Subcutaneous abdominal adipose tissue (tissue), 5 donors: ENCODE results near the gene EPN3.

Source experiments
- H3K27ac ChIP-seq: one replicate; pipeline ENCODE4 v1.7.0; 2013; ENCODE audit warnings: low read depth, mild to moderate bottlenecking, inconsistent platforms, low read length, moderate library complexity
- H3K27me3 ChIP-seq, 5 donors: one replicate each; pipeline ENCODE4 v1.7.0; 2013; ENCODE audit warnings: low read length in 5 of 5, inconsistent platforms in 1 of 5; ENCODE audit not compliant: control insufficient read depth in 5 of 5, insufficient read depth in 4 of 5
- H3K36me3 ChIP-seq, 5 donors: one replicate each; pipeline ENCODE4 v1.7.0; 2013; ENCODE audit warnings: low read length in 5 of 5; ENCODE audit not compliant: control insufficient read depth in 5 of 5, insufficient read depth in 5 of 5
- H3K4me1 ChIP-seq, 5 donors: one replicate each; pipeline ENCODE4 v1.7.0; 2013; ENCODE audit warnings: low read length in 5 of 5, mild to moderate bottlenecking in 3 of 5, moderate library complexity in 1 of 5; ENCODE audit not compliant: control insufficient read depth in 5 of 5, insufficient read depth in 5 of 5
- H3K4me3 ChIP-seq, 5 donors: one replicate each; pipeline ENCODE4 v1.7.0; 2013; ENCODE audit warnings: low read length in 5 of 5, low read depth in 1 of 5
- H3K9ac ChIP-seq, 5 donors: one replicate each; pipeline ENCODE4 v1.7.0; 2013; ENCODE audit warnings: low read length in 5 of 5, mild to moderate bottlenecking in 4 of 5, moderate library complexity in 3 of 5
- H3K9me3 ChIP-seq, 5 donors: one replicate each; pipeline ENCODE4 v1.7.0; 2013; ENCODE audit warnings: low read length in 5 of 5; ENCODE audit not compliant: control insufficient read depth in 5 of 5
- donor health status: healthy.
- donor health status: healthy.
- donor health status: healthy.
- donor health status: healthy.
- donor health status: healthy.

The EPN3 gene

GRCh38 chr17:50533720-50534148 is 1.2 kb downstream of the EPN3 start:
- peaks cover 26 to 41% (median 38%) of the 10 kb centered on the region in 5 donors for H3K27me3 ChIP-seq
- no peaks in the 10 kb centered on the region for H3K9me3 ChIP-seq
- H3K36me3 ChIP-seq: no peaks in the 10 kb centered on the region
- no peak overlapping the region for H3K9ac ChIP-seq
- no peak overlapping the region for H3K27ac ChIP-seq
- H3K4me1 ChIP-seq: peaks cover 0 to 32% (median 23%) of the 10 kb centered on the region in 5 donors
- peak overlapping the region in 4 of 5 donors; percentile 4 to 36 (median 30) for H3K4me3 ChIP-seq

GRCh38 chr17:50534222-50534978 is 1.9 kb downstream of the EPN3 start:
- H3K9ac ChIP-seq: no peak overlapping the region
- H3K27me3 ChIP-seq: peaks cover 26 to 37% (median 32%) of the 10 kb centered on the region in 5 donors
- no peak overlapping the region for H3K27ac ChIP-seq
- H3K4me3 ChIP-seq: peak overlapping the region in 1 of 5 donors; percentile 31
- no peaks in the 10 kb centered on the region for H3K9me3 ChIP-seq
- H3K36me3 ChIP-seq: no peaks in the 10 kb centered on the region
- H3K4me1 ChIP-seq: peaks cover 0 to 35% (median 27%) of the 10 kb centered on the region in 5 donors

GRCh38 chr17:50534979-50535326 is 2.4 kb downstream of the EPN3 start:
- peaks cover 26 to 35% (median 32%) of the 10 kb centered on the region in 5 donors for H3K27me3 ChIP-seq
- no peaks in the 10 kb centered on the region for H3K36me3 ChIP-seq
- no peak overlapping the region for H3K4me3 ChIP-seq
- no peaks in the 10 kb centered on the region for H3K9me3 ChIP-seq
- H3K9ac ChIP-seq: no peak overlapping the region
- no peak overlapping the region for H3K27ac ChIP-seq
- peaks cover 0 to 35% (median 27%) of the 10 kb centered on the region in 5 donors for H3K4me1 ChIP-seq

DNA sequence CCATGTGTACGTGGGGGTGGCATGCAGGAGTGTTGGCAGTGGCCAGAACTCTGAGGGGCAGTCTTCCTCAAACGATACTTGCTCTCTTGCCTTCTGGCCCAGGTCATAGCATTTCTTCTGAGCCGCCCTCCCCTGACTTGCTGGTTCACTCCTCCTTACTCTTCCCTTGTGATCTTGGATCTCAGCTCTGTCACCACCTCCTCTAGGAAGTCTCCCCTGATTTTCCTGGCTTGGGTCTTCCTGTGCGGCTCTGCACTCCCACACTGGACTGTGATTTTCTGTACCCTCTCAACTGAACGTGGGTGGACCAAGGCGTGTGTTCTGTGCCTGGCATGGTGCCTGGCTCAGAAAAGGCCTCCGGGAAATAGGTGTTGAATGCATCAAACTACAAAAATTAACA is 2.9 kb downstream of the EPN3 start:
- Histone ChIP-seq H3K9ac (no peak overlapping the region), H3K27me3 (peaks cover 26 to 35% (median 32%) of the 10 kb centered on the region in 5 donors), H3K36me3 (no peaks in the 10 kb centered on the region), H3K4me1 (peaks cover 0 to 35% (median 27%) of the 10 kb centered on the region in 5 donors), H3K27ac (no peak overlapping the region), H3K9me3 (no peaks in the 10 kb centered on the region), H3K4me3 (no peak overlapping the region)

DNA sequence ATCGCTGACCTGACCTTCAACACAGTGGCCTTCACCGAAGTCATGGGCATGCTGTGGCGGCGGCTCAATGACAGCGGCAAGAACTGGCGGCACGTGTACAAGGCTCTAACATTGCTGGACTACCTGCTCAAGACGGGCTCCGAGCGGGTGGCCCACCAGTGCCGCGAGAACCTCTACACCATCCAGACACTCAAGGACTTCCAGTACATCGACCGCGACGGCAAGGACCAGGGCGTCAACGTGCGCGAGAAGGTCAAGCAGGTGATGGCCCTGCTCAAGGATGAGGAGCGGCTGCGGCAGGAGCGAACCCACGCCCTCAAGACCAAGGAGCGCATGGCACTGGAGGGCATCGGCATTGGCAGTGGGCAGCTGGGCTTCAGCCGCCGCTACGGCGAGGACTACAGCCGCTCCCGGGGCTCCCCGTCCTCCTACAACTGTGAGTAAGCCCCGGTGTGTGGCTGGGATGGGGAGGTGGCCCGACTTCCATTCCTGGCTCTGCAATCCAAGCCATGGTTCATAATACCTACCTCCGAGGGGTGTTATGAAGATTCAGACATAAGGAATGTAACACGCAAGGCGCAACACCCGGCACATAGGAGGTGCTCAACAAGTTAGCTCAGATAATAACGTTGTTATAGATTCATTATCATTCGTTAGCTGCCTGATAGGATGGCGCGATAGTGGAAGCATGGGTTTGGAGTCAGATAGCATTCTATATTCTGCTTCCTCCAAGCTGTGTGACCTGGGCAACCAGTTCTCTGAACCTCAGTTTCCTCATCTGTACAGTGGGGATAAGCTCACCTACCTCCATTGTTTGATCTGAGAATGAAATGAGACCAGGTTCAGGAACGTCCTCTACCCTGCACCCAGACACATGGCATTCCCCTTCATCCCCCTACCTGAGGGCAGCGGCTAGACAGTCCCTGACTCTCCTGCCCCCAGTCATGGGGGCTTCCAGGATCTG is 4.4 kb downstream of the EPN3 start:
- Histone ChIP-seq H3K36me3 (no peaks in the 10 kb centered on the region), H3K27me3 (peaks cover 18 to 24% (median 20%) of the 10 kb centered on the region in 5 donors), H3K4me3 (no peak overlapping the region), H3K9me3 (no peaks in the 10 kb centered on the region), H3K4me1 (peaks cover 0 to 42% (median 35%) of the 10 kb centered on the region in 5 donors), H3K27ac (no peak overlapping the region), H3K9ac (no peak overlapping the region)

- Histone ChIP-seq H3K27me3 (peaks cover 8 to 16% (median 11%) of the 10 kb centered on the region in 5 donors), H3K27ac (no peak overlapping the region), H3K4me3 (no peak overlapping the region), H3K9ac (no peak overlapping the region), H3K4me1 (peaks cover 0 to 44% (median 41%) of the 10 kb centered on the region in 5 donors), H3K9me3 (no peaks in the 10 kb centered on the region), H3K36me3 (no peaks in the 10 kb centered on the region)
These were observed 5.4 kb downstream of the EPN3 start for GRCh38 chr17:50537721-50538548.

DNA sequence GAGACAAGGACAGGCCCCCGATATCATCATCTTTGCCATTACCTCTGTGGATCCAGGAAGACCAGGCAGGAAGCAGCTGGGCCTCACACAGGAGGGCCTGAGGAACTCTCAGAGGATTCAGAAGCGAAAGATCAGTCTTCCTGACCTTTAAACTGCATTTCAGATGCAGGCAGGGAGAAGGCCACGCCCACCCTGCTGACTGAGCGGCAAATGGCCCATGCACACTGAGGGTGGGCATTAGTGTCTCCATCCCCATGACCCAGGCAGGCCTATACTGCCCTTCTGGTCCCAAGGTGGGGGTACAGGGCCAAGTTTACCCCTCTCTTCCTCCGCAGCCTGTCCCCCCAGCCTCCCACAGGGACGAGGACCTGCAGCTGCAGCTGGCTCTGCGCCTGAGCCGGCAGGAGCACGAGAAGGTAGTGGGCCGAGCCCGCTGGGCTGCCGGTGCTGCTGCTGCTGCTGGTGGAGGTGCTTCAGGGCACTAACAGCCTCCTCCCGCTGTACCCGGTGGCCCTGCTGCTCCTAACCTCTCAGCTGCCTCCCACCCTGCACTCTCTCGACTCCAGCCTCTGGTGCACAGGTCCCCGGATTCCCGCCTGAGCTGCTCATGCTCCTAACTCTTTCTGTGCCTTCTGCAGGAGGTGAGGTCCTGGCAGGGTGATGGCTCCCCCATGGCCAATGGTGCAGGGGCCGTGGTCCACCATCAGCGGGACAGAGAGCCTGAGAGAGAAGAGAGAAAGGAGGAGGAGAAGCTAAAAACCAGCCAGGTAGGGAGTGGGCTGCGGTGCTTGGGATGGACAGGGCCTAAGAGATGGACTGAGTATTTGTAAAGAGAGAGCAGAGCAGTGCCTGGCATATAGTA is 6.2 kb downstream of the EPN3 start:
- Histone ChIP-seq H3K27me3 (peaks cover 0 to 8% (median 2%) of the 10 kb centered on the region in 5 donors), H3K4me1 (peaks cover 0 to 38% (median 34%) of the 10 kb centered on the region in 5 donors), H3K9ac (no peak overlapping the region)

DNA sequence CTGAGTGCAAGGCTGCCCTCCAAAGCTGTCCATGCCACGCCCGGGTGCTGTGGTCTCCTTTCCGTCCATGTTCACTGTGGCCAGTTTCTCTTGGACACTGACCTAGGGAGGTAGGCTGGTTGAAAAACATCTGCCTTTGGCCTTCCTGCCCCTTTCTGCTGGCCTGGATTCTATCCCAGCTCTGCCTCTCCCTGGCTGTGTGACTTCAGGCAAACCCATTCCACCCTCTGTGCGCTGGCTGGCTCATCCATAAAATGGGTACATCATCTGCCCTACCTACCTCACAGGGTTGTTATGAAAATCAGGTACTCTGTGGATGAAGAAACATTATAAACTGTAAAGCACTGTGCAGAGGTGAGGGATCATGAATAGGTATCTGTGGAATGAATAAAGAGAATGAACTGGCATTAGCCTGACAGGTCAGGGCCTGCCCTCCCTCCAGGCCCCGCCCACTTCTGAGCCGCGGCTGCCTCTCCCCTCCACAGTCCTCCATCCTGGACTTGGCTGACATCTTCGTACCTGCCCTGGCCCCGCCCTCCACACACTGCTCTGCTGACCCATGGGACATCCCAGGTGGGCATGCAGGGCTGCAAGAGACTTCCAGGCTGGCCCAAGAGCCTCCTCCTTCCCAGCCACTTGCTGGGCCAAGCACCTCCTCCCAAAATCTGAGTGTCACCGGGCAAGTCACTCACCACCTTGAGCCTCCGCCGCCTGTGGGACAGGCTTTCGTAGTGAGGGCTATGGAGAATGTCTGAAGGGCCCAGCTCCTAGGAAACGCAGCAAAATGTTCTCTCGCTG is 7.4 kb downstream of the EPN3 start:
- Histone ChIP-seq H3K36me3 (no peaks in the 10 kb centered on the region), H3K9me3 (no peaks in the 10 kb centered on the region), H3K27me3 (no peaks in the 10 kb centered on the region), H3K4me3 (no peak overlapping the region), H3K27ac (no peak overlapping the region), H3K9ac (no peak overlapping the region), H3K4me1 (peaks cover 0 to 34% (median 28%) of the 10 kb centered on the region in 5 donors)

More for the DNA sequence above, 6.2 kb downstream of the EPN3 start:
- H3K4me3 ChIP-seq: no peak overlapping the region
- no peaks in the 10 kb centered on the region for H3K9me3 ChIP-seq
- no peaks in the 10 kb centered on the region for H3K36me3 ChIP-seq
- no peak overlapping the region for H3K27ac ChIP-seq
